NT2/D1 (cell line): ENCODE results near the gene DISC1.
"Not testable (repeated sequence)": the region's sequence is repeated elsewhere in the genome, so short reads cannot be mapped to it uniquely, and the experiment has no call there.

Experiments
- DNase-seq: peaks from one replicate; pipeline ENCODE4 v3.0.0-alpha.2; 2011; ENCODE audit warnings: low read depth, low spot score
- H3K27me3 ChIP-seq: 2 replicates; pipeline ENCODE4 v1.6.0; 2011; ENCODE audit warnings: mild to moderate bottlenecking; ENCODE audit not compliant: insufficient read length, insufficient read depth
- H3K36me3 ChIP-seq: 2 replicates; pipeline ENCODE4 v1.6.1; 2011; ENCODE audit warnings: mild to moderate bottlenecking, low read length, mixed read lengths; ENCODE audit not compliant: insufficient read depth, insufficient read length
- H3K4me1 ChIP-seq: 2 replicates; pipeline ENCODE4 v1.5.1; 2011; ENCODE audit not compliant: insufficient read depth, insufficient read length
- H3K4me3 ChIP-seq: 2 replicates; pipeline ENCODE4 v1.5.1; 2011; ENCODE audit warnings: low read depth; ENCODE audit not compliant: insufficient read length
- H3K9ac ChIP-seq: 2 replicates; pipeline ENCODE4 v1.6.0; 2011; ENCODE audit warnings: low read depth; ENCODE audit not compliant: insufficient read length
- H3K9me3 ChIP-seq: 2 replicates; pipeline ENCODE4 v1.5.1; 2011; ENCODE audit warnings: mild to moderate bottlenecking, low read length; ENCODE audit not compliant: insufficient read depth
- SUZ12 ChIP-seq: IDR thresholded peaks from 2 replicates; pipeline ENCODE4 v1.6.1; 2011; ENCODE audit not compliant: insufficient read length, insufficient read depth; ENCODE audit errors: extremely low read depth
- YY1 ChIP-seq: IDR thresholded peaks from 2 replicates; pipeline ENCODE4 v1.6.1; 2011; ENCODE audit not compliant: insufficient read length, insufficient read depth
- ZNF274 ChIP-seq: IDR thresholded peaks from 2 replicates; pipeline ENCODE4 v1.6.1; 2011; ENCODE audit warnings: mild to moderate bottlenecking, low read depth, low read length

Gene DISC1

DNA sequence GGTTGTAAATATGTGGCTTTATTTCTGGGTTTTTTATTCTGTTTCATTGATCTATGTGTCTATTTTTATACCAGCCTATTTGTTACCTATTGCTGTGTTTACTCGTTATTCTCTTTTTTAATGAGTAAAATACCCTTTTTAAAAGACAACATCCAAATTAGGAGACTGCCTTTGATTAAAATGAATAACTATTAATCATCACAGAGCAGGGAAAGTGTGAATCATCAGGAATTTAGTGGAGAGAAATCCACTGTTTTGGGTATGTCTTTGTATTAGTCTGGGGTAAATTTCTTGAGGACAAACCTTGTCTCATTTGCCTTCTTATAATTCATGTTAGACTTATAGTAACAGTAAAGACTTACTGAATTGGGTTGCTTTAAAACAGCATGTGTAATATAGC is 12.1 kb downstream of the DISC1 start:
- no peak overlapping the region for H3K9ac ChIP-seq
- TF ChIP-seq ZNF274, result no peak
- no peak for TF ChIP-seq SUZ12
- TF ChIP-seq YY1, result no peak
- no peaks in the 10 kb centered on the region for H3K36me3 ChIP-seq
- no peaks in the 10 kb centered on the region for H3K9me3 ChIP-seq
- H3K27me3 ChIP-seq, result no peaks in the 10 kb centered on the region
- H3K4me3 ChIP-seq, result no peak overlapping the region
- no peaks in the 10 kb centered on the region for H3K4me1 ChIP-seq
- DNase-seq, result no peak

- H3K9ac ChIP-seq, result no peak overlapping the region
- H3K36me3 ChIP-seq, result no peaks in the 10 kb centered on the region
- H3K4me1 ChIP-seq, result no peaks in the 10 kb centered on the region
- H3K4me3 ChIP-seq, result no peak overlapping the region
- H3K27me3 ChIP-seq, result no peaks in the 10 kb centered on the region
- no peaks in the 10 kb centered on the region for H3K9me3 ChIP-seq
- no peak for DNase-seq
- TF ChIP-seq ZNF274, result no peak
- no peak for TF ChIP-seq YY1
- TF ChIP-seq SUZ12, result no peak
Observed at GRCh38 chr1:231639819-231640218, 13.2 kb downstream of the DISC1 start.

DNA sequence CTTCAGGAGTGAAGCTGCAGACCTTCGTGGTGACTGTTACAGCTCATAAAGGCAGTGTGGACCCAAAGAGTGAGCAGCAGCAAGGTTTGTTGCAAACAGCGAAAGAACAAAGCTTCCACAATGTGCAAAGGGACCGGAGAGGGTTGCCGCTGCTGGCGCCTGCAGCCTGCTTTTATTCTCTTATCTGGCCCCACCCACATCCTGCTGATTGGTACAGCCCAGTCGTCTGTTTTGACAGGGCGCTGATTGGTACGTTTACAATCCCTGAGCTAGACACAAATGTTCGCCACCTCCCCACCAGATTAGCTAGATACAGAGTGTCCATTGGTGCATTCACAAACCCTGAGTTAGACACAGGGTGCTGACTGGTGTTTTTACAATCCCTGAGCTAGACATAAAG is 14.9 kb downstream of the DISC1 start:
- not testable (repeated sequence) for H3K9ac ChIP-seq, DNase-seq, H3K36me3 ChIP-seq, H3K4me1 ChIP-seq, H3K27me3 ChIP-seq, H3K9me3 ChIP-seq, H3K4me3 ChIP-seq

DNA sequence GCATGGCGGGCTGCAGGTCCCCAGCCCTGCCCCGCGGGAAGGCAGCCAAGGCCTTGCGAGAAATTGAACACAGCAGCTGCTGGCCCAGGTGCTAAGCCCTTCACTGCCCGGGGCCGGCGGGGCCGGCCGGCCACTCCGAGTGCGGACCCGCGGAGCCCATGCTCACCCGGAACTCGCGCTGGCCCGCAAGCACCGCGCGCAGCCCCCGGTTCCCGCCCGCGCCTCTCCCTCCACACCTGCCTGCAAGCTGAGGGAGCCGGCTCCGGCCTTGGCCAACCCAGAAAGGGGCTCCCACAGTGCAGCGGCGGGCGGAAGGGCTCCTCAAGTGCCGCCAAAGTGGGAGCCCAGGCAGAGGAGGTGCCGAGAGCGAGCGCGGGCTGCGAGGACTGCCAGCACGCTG is 15.5 kb downstream of the DISC1 start:
- H3K9ac ChIP-seq, H3K4me1 ChIP-seq, H3K27me3 ChIP-seq, H3K36me3 ChIP-seq, H3K9me3 ChIP-seq, H3K4me3 ChIP-seq, DNase-seq: not testable (repeated sequence)

DNA sequence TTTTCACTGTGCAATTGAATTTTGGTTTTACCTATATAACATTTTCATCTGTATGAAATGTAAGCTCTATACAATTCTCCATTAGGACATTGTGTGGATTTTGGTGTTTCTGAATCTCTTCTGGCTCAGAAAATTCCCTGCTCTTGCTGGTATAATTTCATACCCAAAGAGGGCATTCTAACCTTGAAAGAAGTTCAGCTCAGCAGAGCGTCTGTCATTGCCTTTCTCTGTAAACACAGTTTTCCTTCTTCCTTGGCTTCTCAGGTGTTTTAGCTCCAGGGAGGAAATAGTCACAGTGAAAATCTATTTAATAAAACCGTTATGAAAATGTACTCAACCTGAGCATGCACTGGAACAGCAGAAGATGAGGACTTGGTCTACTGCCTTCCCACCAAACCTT is 16.0 kb downstream of the DISC1 start:
- H3K36me3 ChIP-seq, result no peaks in the 10 kb centered on the region
- DNase-seq, result no peak
- H3K4me1 ChIP-seq, result no peaks in the 10 kb centered on the region
- H3K9me3 ChIP-seq, result no peaks in the 10 kb centered on the region
- H3K4me3 ChIP-seq, result no peak overlapping the region
- no peak overlapping the region for H3K9ac ChIP-seq
- H3K27me3 ChIP-seq, result no peaks in the 10 kb centered on the region
- no peak for TF ChIP-seq YY1
- TF ChIP-seq ZNF274, result no peak
- TF ChIP-seq SUZ12, result no peak

DNA sequence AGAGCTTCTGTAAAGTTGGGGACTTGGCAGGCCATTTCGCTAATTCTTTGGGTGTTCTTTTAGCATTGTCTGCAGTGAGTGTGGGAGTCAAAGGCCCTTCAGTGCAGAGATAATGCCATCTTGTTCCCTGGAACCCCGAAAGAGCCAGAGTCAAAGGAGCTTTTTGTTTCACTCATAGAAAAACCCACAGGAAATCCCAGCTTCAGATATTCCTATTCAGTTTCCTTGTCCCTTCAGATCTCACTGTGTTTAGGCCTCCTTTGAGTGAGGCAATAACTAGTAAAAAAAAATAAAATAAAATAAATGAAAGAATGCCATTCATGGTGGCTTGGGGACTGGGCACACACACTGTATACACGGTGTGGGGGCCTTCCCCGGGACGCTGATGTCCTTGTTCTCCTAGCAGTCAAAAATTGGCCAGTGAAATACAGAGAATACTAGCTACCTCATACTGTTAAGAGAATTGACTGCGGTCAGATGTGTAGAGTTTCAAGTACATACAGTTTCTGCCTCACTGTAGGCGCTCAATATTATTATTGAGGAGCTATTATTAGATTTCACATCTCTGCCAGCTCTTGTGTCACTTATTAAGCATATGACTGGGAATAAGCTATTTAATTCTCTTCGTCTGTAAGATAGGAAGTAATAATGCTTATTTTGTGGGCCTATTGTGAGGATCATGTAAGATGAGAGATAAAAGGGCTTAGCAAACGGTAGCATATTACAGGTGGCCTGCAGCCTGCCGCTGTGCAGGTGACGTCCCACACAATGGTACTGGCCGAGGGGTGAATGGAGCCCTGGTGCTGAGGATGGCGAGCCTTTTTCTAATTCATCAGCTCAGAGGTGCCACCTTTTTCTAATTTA is 16.7 kb downstream of the DISC1 start:
- Histone ChIP-seq H3K27me3 (no peaks in the 10 kb centered on the region), H3K4me3 (no peak overlapping the region), H3K36me3 (no peaks in the 10 kb centered on the region), H3K4me1 (no peaks in the 10 kb centered on the region), H3K9me3 (no peaks in the 10 kb centered on the region), H3K9ac (no peak overlapping the region)
- DNase-seq, result no peak
- TF ChIP-seq YY1 (no peak), ZNF274 (no peak), SUZ12 (no peak)

GRCh38 chr1:231643935-231644237 is 17.3 kb downstream of the DISC1 start:
- H3K36me3 ChIP-seq, result no peaks in the 10 kb centered on the region
- H3K4me1 ChIP-seq, result no peaks in the 10 kb centered on the region
- H3K9ac ChIP-seq, result no peak overlapping the region
- H3K4me3 ChIP-seq, result no peak overlapping the region
- DNase-seq, result no peak
- H3K9me3 ChIP-seq, result no peaks in the 10 kb centered on the region
- TF ChIP-seq SUZ12 (no peak), YY1 (no peak), ZNF274 (no peak)
- no peaks in the 10 kb centered on the region for H3K27me3 ChIP-seq

DNA sequence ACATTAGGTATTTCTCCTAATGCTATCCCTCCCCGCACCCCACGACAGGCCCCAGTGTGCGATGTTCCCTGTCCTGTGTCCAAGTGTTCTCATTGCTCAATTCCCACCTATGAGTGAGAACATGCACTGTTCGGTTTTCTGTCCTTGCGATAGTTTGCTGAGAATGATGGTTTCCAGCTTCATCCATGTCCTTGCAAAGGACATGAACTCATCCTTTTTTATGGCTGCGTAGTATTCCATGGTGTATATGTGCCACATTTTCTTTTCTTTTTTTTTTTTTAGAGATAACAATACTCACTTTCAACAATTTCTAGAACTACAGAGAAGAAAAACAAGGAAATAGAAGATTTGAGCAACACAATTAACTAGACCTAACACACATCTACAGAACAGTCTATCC is 19.0 kb downstream of the DISC1 start:
- H3K36me3 ChIP-seq, DNase-seq, H3K4me3 ChIP-seq, H3K9ac ChIP-seq, H3K4me1 ChIP-seq, H3K9me3 ChIP-seq, H3K27me3 ChIP-seq: not testable (repeated sequence)

DNA sequence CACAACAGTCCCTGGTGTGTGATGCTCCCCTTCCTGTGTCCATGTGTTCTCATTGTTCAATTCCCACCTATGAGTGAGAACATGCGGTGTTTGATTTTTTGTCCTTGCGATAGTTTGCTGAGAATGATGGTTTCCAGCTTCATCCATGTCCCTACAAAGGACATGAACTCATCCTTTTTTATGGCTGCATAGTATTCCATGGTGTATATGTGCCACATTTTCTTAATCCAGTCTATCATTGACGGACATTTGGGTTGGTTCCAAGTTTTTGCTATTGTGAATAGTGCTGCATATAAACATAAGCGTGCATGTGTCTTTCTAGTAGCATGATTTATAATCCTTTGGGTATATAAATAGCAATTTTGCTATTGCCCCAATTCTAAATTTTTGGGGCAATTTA is 19.6 kb downstream of the DISC1 start:
- not testable (repeated sequence) for H3K36me3 ChIP-seq, H3K27me3 ChIP-seq, H3K9ac ChIP-seq, H3K9me3 ChIP-seq, H3K4me1 ChIP-seq, DNase-seq, H3K4me3 ChIP-seq

DNA sequence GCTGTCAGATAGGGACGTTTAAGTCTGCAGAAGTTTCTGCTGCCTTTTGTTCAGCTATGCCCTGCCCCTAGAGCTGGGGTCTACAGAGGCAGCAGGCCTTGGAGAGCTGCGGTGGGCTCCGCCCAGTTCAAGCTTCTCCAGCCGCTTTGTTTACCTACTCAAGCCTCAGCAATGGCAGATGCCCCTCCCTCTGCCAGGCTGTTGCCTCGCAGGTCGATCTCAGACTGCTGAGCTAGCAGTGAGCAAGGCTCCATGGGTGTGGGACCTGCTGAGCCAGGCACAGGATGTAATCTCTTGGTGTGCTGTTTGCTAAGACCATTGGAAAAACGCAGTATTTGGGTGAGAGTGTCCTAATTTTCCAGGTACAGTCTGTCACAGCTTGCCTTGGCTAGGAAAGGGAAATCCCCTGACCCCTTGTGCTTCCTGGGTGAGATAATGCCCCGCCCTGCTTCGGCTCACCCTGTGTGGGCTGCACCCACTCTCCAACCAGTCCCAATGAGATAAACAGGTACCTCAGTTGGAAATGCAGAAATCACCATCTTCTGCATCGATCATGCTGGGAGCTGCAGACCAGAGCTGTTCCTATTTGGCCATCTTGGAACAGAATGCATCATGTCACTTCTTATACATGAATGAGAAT is 25.2 kb downstream of the DISC1 start:
- not testable (repeated sequence) for DNase-seq

More for the DNA sequence above, 25.2 kb downstream of the DISC1 start:
- H3K27me3 ChIP-seq, H3K9me3 ChIP-seq, H3K36me3 ChIP-seq, H3K4me1 ChIP-seq, H3K9ac ChIP-seq, H3K4me3 ChIP-seq: not testable (repeated sequence)
